HepG2 (cell line): ENCODE results near the gene GTF2I. TPM values are rescaled to one million over a fixed set of nuclear protein-coding genes. Genes with fewer than 3 reads are reported as not detected.
A peak's percentile ranks its signal among the peaks of the same experiment; 100 is the strongest.

Experiments used
- GABPA ChIP-seq, 2 experiments: IDR thresholded peaks; 2 replicates each; pipeline ENCODE4 v1.6.1; 2011 to 2016; ENCODE audit warnings: low read depth in 2 of 2, low read length in 1 of 2, missing biosample characterization in 1 of 2, missing genetic modification characterization in 1 of 2
- GFI1 ChIP-seq: sonication (generic); formaldehyde crosslinking; IDR thresholded peaks from 2 replicates; pipeline ENCODE4 v1.5.0; 2020; ENCODE audit warnings: missing genetic modification reagents, mild to moderate bottlenecking, borderline replicate concordance
- ISL2 ChIP-seq: sonication (generic); formaldehyde crosslinking; IDR thresholded peaks from 2 replicates; pipeline ENCODE4 v1.5.0; 2020; ENCODE audit warnings: missing genetic modification reagents
- KAT7 ChIP-seq: IDR thresholded peaks from 2 replicates; pipeline ENCODE4 v1.6.1; 2018; ENCODE audit warnings: borderline replicate concordance, missing compliant biosample characterization
- KDM4B ChIP-seq: sonication (generic); formaldehyde crosslinking; IDR thresholded peaks from 2 replicates; pipeline ENCODE4 v1.4.0; 2020; ENCODE audit warnings: missing genetic modification reagents
- KMT2B ChIP-seq: IDR thresholded peaks from 2 replicates; pipeline ENCODE4 v1.6.1; 2016; ENCODE audit warnings: missing genetic modification reagents, missing compliant biosample characterization
- MAFK ChIP-seq, 2 experiments: IDR thresholded peaks in 1 of 2; conservative IDR thresholded peaks in 1 of 2; 2 replicates each; pipeline ENCODE4 v1.6.1; 2011; ENCODE audit warnings: improper control_type of control experiment in 2 of 2, low read length in 2 of 2
- MEIS2 ChIP-seq: sonication (generic); formaldehyde crosslinking; IDR thresholded peaks from 2 replicates; pipeline ENCODE4 v1.9.0; 2021; ENCODE audit warnings: mild to moderate bottlenecking, missing genetic modification reagents
- PRMT3 ChIP-seq: sonication (generic); formaldehyde crosslinking; IDR thresholded peaks from 2 replicates; pipeline ENCODE4 v1.8.1; 2022; ENCODE audit warnings: low read depth, mild to moderate bottlenecking, moderate library complexity, missing genetic modification reagents, borderline replicate concordance
- RBFOX2 ChIP-seq: fragments of 200-400 bp; formaldehyde crosslinking; IDR thresholded peaks from 2 replicates; pipeline ENCODE4 v1.6.1; 2017; ENCODE audit warnings: low read depth, mild to moderate bottlenecking, low read length
- RNF2 ChIP-seq: fragments of 450-650 bp; conservative IDR thresholded peaks from 2 replicates; pipeline ENCODE4 v1.6.1; 2016; ENCODE audit warnings: low read depth
- SOX6 ChIP-seq, 2 experiments: fragments of 450-650 bp in 1 of 2; sonication (generic) in 1 of 2; formaldehyde crosslinking in 1 of 2; IDR thresholded peaks; 2 replicates each; pipeline versions ENCODE4 v1.4.0 to v1.6.1; 2017 to 2020; ENCODE audit warnings: antibody characterized with exemption in 1 of 2, mild to moderate bottlenecking in 1 of 2, missing genetic modification reagents in 1 of 2
- TBP ChIP-seq: sonication (generic); formaldehyde crosslinking; IDR thresholded peaks from 2 replicates; pipeline ENCODE4 v1.5.0; 2020; ENCODE audit warnings: missing genetic modification reagents
- TCF12 ChIP-seq, 2 experiments: fragments of 450-650 bp in 1 of 2; sonication (generic) in 1 of 2; formaldehyde crosslinking in 1 of 2; IDR thresholded peaks; 2 replicates each; pipeline versions ENCODE4 v1.6.1 to v1.8.0; 2017 to 2022; ENCODE audit warnings: antibody characterized with exemption in 1 of 2, mild to moderate bottlenecking in 1 of 2, missing genetic modification reagents in 1 of 2, moderate library complexity in 1 of 2
- U2AF2 ChIP-seq: fragments of 200-400 bp; formaldehyde crosslinking; IDR thresholded peaks from 2 replicates; pipeline ENCODE4 v1.6.1; 2017; ENCODE audit warnings: low read depth, mild to moderate bottlenecking, low read length
- ZNF260 ChIP-seq: sonication (generic); formaldehyde crosslinking; IDR thresholded peaks from 2 replicates; pipeline ENCODE4 v1.4.0; 2020; ENCODE audit warnings: missing genetic modification reagents, low read depth, mild to moderate bottlenecking, borderline replicate concordance
- ZNF441 ChIP-seq: sonication (generic); formaldehyde crosslinking; IDR thresholded peaks from 2 replicates; pipeline ENCODE4 v1.7.0; 2021; ENCODE audit warnings: missing genetic modification reagents, borderline replicate concordance
- ZNF549 ChIP-seq: sonication (generic); formaldehyde crosslinking; IDR thresholded peaks from 2 replicates; pipeline ENCODE4 v1.5.0; 2020; ENCODE audit warnings: missing genetic modification reagents
- ZNF572 ChIP-seq: sonication (generic); formaldehyde crosslinking; IDR thresholded peaks from 2 replicates; pipeline ENCODE4 v1.5.1; 2020; ENCODE audit warnings: mild to moderate bottlenecking, missing genetic modification reagents
- ZNF724P ChIP-seq: sonication (generic); formaldehyde crosslinking; IDR thresholded peaks from 2 replicates; pipeline ENCODE4 v1.8.0; 2022; ENCODE audit warnings: missing genetic modification reagents, borderline replicate concordance
- ZNF792 ChIP-seq: IDR thresholded peaks from 2 replicates; pipeline ENCODE4 v1.6.1; 2016
- ZSCAN21 ChIP-seq: sonication (generic); formaldehyde crosslinking; IDR thresholded peaks from 2 replicates; pipeline ENCODE4 v1.8.0; 2022; ENCODE audit warnings: mild to moderate bottlenecking, missing genetic modification reagents, moderate library complexity, borderline replicate concordance
- polyA plus RNA-seq, 8 experiments: library from polyadenylated mRNA; depleted of rRNA in 3 of 8; stranded (reverse) in 7 of 8; unstranded in 1 of 8; fragments of >200 nt; fragmentation: Illumina TruSeq in 4 of 8; extraction: Trizol in 4 of 8; gene quantifications; 2 replicates each; pipeline versions ENCODE4 v1.2.1 to v1.2.3, GENCODE V29; 2011 to 2016; ENCODE audit warnings: low read depth in 4 of 8, missing spikeins in 1 of 8, mixed read lengths in 1 of 8; ENCODE audit not compliant: insufficient read depth in 1 of 8
- total RNA-seq, 5 experiments: library from RNA; depleted of rRNA; stranded (reverse); fragments of >200 nt; fragmentation: Illumina TruSeq; extraction: Trizol; gene quantifications; 2 replicates each; pipeline ENCODE4 v1.2.3, GENCODE V29; 2016; ENCODE audit warnings: low read depth in 1 of 5
- TF ChIP-seq, protein P1 (sequence below): sonication (generic); formaldehyde crosslinking; conservative IDR thresholded peaks from 2 replicates; pipeline ENCODE4 v1.4.0; 2020; ENCODE audit warnings: missing genetic modification reagents
- TF ChIP-seq, protein P2 (sequence below): sonication (generic); formaldehyde crosslinking; IDR thresholded peaks from 2 replicates; pipeline ENCODE4 v1.5.0; 2020; ENCODE audit warnings: missing genetic modification reagents, mild to moderate bottlenecking, borderline replicate concordance
- TF ChIP-seq, protein P3 (sequence below): sonication (generic); formaldehyde crosslinking; IDR thresholded peaks from 2 replicates; pipeline ENCODE4 v1.8.0; 2022; ENCODE audit warnings: mild to moderate bottlenecking, missing genetic modification reagents, moderate library complexity

GTF2I gene
- total and polyA plus RNA-seq, 2 of the 13 experiments (the other 11 are each of a cell fraction or from before 2014, with no cell fraction given), result 74.6 to 125 TPM

DNA sequence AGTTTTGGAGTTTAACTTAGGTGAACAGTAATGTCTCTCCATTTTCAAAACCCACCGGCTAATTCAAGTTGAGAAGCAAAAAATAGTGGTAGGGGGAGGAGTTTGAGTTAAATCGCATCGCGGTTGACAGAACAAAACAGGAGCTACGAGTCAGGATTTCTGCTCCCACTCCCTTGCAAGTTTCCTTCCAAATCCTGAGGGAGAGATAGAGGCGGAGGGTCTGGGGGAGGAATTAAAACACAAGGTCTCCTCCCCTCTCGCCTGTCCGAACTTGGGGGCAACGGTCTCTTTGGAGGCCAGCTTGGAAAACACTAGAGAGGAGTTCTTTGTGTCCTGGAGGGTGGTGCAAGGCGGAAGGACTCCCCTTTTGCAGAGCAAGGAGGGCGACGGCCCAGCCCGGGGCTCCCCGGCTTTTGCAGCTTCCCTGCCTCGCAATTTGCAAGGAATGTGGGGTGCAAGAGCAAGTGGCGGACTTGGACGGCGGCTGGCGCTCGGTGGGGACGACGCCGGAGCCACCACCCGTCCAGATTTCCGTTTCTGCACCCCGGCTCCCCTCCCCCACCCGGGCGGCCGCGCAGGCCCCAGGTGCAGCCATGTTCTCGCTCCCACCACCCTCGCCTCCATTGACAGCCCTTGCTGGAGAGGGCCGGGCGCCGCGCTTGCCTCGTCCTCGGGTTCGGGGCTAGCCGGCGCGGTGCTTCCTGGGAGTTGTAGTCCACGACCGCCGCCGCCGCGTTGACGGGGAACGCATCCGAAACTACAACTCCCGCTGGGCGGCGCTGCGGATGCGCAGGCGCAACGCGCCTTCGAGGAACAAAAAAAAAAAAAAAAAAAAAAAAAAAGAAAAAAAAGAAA, 454 bp upstream of the GTF2I start (continued):
- TF ChIP-seq ZNF549 (CRISPR knock-in tag), result no peak
- TF ChIP-seq ZNF260, result no peak
- TF ChIP-seq ZNF441, result peak; percentile 56; the same call in 1 of the 2 replicates
- TF ChIP-seq, protein P1, sequence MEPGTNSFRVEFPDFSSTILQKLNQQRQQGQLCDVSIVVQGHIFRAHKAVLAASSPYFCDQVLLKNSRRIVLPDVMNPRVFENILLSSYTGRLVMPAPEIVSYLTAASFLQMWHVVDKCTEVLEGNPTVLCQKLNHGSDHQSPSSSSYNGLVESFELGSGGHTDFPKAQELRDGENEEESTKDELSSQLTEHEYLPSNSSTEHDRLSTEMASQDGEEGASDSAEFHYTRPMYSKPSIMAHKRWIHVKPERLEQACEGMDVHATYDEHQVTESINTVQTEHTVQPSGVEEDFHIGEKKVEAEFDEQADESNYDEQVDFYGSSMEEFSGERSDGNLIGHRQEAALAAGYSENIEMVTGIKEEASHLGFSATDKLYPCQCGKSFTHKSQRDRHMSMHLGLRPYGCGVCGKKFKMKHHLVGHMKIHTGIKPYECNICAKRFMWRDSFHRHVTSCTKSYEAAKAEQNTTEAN (CRISPR knock-in tag), result no peak
- TF ChIP-seq RNF2, result no peak
- TF ChIP-seq TBP, result no peak
- no peak for TF ChIP-seq PRMT3 (CRISPR knock-in tag)
- TF ChIP-seq ZNF792 (CRISPR knock-in tag), result no peak
- no peak for TF ChIP-seq ISL2 (CRISPR knock-in tag)
- TF ChIP-seq GFI1, result peak; percentile 68; the same call in 1 of the 2 replicates
- TF ChIP-seq, protein P2, sequence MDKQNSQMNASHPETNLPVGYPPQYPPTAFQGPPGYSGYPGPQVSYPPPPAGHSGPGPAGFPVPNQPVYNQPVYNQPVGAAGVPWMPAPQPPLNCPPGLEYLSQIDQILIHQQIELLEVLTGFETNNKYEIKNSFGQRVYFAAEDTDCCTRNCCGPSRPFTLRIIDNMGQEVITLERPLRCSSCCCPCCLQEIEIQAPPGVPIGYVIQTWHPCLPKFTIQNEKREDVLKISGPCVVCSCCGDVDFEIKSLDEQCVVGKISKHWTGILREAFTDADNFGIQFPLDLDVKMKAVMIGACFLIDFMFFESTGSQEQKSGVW, result no peak
- TF ChIP-seq MAFK (conservative IDR thresholded peaks at IDR 0.05 in 1 of 2, IDR thresholded peaks at IDR 0.05 in 1 of 2; ENCODE audit: low read length in 2 of 2), result no peak
- no peak for TF ChIP-seq KDM4B (CRISPR knock-in tag)
- TF ChIP-seq SOX6 (IDR thresholded peaks at IDR 0.05), result no peak
- TF ChIP-seq SOX6 (CRISPR knock-in tag; IDR thresholded peaks at IDR 0.05), result peak; percentile 78
- no peak for TF ChIP-seq U2AF2
- TF ChIP-seq TCF12 (IDR thresholded peaks at IDR 0.05), result no peak
- TF ChIP-seq TCF12 (CRISPR knock-in tag; IDR thresholded peaks at IDR 0.05), result peak; percentile 67; the same call in 1 of the 2 replicates
- TF ChIP-seq ZNF724P (CRISPR knock-in tag), result no peak
- TF ChIP-seq ZNF572 (CRISPR knock-in tag), result no peak
- TF ChIP-seq, protein P3, sequence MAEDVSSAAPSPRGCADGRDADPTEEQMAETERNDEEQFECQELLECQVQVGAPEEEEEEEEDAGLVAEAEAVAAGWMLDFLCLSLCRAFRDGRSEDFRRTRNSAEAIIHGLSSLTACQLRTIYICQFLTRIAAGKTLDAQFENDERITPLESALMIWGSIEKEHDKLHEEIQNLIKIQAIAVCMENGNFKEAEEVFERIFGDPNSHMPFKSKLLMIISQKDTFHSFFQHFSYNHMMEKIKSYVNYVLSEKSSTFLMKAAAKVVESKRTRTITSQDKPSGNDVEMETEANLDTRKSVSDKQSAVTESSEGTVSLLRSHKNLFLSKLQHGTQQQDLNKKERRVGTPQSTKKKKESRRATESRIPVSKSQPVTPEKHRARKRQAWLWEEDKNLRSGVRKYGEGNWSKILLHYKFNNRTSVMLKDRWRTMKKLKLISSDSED (CRISPR knock-in tag), result no peak
- peak; percentile 93 for TF ChIP-seq RBFOX2
- peak; percentile 73 for TF ChIP-seq KMT2B (CRISPR knock-in tag)
- no peak for TF ChIP-seq MEIS2 (CRISPR knock-in tag)
- 0 out of 2 replicates have a peak, but pooled peaks have one; percentile 11 for TF ChIP-seq GABPA (IDR thresholded peaks at IDR 0.05; ENCODE audit: low read depth, low read length)
- no peak for TF ChIP-seq GABPA (CRISPR knock-in tag; IDR thresholded peaks at IDR 0.05; ENCODE audit: low read depth)
- TF ChIP-seq ZSCAN21 (CRISPR knock-in tag), result peak; percentile 73; the same call in 1 of the 2 replicates
- TF ChIP-seq KAT7, result peak; percentile 50; the same call in 1 of the 2 replicates
